GM19328 (cell line): ENCODE results near the gene ILK.

ENCODE experiments used
- ATAC-seq: cut with Tn5 transposase; IDR thresholded peaks from one replicate; pipeline ENCODE4 v1.9.1; 2021; ENCODE audit warnings: mild to moderate bottlenecking, moderate library complexity; ENCODE audit not compliant: unreplicated experiment

ILK gene

DNA sequence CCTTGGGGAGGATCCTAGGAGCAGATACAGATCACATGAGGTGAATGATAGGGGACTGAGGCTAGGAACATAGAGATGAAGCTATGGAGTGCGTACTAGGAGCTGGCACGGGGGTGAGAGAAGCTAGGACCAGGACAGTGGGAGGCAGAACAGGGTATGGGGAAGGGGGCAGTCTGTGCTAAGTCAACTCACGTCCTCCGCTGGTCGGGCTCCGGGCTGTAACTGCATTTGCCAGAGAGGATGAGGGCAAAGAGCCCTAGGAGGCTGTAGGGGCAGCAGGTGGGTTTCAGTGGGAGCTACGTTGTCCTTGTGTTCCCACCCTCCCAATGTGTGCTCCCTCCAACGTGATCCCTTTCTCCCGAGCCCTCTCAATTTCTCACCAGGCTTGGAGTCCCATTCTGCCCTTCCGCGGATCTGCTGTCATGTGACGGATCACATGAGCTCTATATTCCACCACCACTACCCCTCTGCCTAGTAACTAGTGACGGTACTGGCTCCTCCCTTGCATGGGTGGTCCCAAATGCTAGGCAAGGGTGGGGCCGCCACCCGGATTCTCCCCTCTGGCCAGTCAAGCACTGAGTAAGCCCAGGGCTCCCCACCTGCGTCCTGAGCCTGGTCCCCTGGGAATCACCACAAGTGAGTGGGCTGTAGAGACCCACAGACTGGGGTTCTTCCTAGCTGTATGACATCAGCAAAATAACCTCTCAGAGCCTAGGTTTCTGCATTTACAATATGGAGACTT is 15.6 kb downstream of the ILK start, which contains the start of gene TPP1:
Gene TPP1, minus strand, starts transcription at position 419 of the 742 bp plus-strand sequence. Its CDS starts 22 bp downstream, at position 397.
- ATAC-seq: peak; percentile 99

DNA sequence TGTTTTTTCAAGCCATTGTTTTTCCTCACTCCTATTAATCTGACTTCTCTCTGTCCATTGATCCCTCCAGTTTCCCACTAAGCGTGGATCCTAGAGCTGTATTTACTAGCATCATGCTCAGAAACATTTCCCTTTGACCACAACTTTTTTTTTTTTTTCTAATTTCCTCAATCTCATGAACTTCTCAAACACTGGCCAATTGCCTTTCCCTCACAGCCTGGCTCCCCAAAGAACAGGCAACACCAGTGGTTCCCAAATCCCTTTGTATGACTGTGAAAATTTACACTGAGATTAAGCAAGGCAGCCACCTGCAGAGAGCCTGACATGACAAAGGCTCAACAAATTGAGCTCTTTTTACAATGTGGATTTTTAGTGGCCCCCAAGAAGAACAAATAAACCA is 17.1 kb downstream of the ILK start:
- ATAC-seq: no peak

DNA sequence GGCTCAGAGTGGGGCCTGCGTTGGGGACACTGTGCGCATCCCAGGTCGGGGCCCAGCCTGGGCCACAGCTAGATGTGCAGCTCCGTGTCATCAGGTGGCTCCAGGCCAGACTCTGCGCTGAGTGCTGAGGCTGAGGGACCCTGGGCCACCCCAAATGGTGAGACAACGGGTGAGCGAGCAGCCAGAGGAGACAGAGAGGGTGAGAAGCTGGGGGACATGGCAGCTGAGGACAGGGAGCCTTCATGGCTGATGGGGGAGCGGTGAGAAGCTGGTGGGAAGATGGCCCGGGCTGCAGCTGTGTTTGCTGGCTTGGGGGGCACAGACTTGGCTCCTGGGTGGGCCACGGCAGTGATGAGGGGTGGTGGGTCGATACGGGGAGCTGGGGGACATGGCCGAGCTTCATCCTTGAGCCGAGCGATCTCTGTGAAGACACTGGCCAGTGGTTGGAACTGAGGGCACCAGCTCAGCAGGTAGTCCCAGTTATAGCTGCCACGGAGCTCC is 18.2 kb downstream of the ILK start:
- ATAC-seq: no peak

DNA sequence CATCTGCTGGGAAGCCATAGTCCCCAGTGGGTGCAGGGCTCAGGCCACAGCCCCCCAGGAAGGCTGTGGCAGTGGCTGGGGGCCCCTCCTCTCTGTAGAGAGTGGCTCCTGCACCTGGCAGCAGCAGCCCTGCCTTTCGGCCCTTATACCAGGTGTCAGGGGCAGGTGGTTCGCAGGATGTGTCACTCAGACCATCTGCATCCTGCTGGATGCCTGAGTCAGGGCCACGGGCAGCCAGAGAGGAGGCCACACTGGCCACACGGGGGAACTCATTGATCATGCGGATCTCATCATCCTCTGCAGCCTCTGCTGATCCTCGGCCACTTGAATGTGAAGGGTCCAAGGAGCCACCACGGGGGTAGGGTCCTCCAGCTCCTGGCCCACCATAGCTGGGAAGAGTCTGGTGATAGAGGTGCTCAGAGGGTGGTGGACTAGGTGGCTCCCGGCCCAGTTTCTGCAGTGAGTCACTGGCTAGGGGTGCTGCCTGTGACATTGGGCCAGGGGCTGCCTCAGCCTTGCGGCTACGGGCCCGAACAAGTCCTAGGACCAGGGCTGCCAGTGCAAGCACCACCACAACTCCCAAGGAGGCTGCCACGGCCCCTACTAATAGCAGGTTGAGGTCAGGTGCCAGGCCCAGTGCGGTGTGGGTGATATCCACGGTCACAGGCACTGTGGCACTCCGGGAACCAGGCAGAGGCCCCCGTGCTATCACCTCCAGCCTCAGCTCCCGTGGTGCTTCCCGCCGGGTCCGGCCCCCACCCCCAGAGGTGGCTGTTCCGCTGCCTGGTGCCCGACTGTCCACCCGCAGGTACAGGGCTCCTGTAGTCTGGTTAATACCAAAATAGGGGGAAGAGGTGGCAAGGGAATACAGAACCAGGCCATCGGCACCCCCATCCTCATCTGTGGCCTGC is 18.9 kb downstream of the ILK start:
- ATAC-seq: no peak

DNA sequence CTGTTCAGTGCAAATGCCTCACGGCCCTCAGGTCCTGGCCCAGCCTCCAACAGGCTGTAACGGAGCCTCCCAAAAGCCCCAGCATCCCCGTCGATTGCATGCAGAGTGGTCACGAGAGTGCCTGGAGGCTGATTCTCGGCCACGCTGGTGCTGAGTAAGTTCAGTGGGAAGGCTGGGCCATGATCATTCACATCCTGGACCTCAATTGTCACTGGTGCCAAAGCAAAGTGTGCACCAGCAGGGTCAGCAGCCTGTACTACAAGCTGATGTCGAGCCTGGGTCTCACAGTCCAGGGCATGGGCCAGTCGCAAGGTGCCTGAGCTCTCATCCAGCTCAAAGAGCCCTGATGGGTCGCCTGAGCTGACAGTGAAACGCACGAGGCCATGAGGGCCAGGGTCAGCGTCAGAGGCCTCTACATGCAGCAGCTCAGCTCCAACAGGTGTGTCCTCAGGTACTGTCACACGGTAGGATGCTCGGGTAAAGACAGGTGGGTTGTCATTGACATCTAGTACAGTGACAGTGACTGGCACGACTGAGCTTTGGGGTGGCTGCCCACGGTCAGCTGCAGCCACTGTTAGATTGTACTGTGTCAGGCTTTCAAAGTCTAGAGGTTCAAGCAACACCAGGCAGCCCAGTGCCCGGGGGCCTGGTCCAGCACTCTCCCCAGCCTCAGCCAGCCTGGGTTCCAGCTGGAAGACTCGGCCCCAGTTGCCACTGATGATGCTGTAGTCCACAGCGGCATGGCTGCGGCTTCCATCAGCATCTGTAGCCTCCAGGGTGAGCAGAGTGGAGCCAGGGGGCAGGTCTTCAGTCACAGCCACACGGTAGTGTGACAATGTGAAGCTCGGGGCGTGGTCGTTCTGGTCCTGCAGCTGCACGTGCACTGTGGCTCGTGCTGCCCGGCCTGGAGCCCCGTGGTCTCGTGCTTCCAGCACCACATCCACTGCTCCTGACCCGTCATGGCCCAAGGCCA is 20.1 kb downstream of the ILK start:
- ATAC-seq: no peak

DNA sequence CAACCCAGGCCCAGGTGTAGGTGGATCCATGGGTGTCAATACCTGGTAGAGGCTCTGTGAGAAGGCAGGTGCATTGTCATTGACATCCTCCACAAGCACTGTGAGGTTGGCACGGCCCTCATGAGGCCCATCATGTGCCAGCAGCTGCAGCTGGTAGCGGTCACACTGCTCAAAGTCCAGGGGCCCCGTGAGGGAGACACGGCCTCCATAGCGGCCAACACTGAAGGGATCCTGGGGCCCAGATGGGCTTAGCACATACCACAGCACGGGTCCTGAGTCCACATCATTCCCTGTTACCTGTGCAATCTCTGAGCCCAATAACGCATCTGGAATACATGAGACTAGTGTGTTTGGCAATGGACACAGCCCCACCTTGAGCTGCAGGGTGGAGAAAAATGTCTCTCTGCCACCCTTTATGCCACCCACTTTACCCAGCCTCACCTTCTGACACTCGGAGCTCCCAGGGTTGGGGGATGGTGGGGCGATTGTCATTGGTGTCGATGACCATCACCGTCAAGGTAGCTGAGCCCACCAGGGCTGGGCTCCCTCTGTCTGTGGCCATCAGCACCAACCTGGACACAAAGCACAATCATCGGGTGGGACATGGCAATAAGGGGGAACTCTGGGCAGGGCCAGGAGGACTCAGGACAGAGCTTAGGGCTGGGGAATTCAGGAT is 21.7 kb downstream of the ILK start:
- ATAC-seq: no peak

DNA sequence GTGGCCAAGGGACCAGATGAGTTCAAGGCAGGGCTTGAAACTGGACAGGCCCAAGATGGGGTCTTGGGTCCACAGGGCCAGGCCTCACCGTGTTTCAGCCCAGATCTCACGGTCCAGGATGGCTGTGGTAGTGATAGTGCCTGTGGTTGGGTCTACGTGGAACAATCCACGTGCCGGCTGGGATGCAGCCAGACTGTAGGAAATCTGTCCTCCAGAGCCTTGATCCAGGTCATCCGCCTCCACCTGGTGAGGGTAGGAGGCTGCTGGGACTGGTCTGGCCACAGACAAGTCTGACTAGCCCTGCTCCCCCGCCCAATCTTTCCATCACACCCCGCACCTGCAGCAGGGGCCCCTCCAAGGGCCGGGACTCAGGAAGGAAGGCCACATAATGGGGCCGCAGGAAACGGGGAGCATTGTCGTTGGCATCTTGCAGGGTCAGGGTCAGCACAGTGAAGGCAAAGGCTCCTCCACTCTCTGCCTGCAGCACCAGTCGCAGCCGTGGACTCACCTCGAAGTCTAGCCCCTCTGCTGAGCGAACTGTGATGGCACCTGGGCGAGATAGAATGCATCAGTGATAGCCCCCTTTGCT is 22.4 kb downstream of the ILK start:
- ATAC-seq: no peak

DNA sequence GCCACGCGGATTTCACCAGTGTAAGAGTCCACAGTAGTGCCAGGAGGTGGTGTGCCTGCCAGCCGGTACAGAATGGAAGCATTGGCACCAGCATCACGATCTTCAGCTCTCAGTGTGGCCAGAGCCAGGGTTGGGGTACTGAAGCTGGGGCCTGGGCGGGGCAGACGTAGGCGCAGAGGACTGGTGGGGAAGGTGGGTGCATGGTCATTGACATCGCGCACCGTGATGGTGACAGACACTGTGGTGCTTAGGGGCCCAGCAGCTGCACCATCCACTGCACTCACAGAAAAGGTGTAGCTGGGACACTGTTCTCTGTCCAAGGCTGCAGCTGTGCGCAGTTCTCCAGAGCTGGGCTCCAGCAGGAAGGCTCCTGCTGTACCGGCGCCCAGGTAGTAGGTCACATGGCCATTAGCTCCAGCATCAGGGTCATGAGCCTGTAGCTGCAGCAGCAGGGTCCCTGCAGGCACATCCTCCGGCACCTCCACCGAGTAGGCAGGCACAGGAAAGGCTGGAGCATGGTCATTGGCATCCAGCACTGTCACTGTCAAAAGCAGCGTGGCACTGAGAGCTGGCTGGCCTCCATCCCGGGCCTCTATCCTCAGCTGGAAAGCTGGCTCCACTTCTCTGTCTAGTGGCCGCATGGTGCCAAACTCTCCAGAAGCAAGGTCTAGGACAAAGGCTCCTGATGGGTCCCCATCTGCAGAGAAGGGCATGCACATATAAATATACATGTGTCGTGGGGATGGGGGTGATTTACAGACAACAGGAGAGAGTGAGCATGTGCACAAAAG is 23.6 kb downstream of the ILK start:
- no peak for ATAC-seq

DNA sequence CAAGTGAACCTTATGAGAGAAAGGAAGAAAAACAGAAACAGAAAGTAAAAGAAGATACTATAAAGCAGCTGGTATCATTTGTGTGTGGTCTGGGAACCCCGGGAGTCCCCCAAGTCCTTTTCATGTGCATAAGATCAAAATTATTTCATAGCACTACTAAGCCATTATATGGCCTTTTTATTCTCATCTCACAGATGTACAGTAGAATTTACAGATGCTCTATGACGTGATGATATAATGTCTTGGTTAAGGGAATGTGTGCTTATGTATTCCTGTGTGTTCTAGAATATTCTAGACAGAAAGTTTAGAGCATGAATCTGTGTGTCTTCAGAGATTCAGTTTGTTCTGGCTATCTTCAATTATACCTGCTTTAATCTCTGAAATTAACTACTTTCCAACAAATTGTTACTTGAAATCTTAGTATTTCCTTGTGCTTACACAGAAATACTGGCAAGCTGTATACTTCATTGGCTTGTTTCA is 24.2 kb downstream of the ILK start:
- peak; percentile 58 for ATAC-seq

DNA sequence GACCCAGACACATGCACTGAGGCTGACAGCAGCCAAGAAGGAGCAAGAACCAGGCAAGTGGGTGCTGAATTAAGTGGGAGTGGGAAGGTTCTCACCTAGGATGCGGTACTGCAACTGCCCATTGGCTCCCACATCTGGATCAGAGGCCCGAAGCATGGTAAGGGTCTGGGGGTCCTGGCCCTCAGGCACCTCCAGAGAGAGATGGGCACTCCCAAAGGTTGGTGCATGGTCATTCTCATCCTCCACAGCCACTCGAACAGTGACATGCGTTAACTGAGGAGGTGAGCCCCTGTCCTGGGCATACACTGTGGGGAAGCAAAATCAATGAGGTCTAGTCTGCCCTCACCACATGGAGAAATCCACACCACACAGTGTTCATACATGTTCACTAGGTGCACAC is 25.0 kb downstream of the ILK start:
- ATAC-seq: no peak

DNA sequence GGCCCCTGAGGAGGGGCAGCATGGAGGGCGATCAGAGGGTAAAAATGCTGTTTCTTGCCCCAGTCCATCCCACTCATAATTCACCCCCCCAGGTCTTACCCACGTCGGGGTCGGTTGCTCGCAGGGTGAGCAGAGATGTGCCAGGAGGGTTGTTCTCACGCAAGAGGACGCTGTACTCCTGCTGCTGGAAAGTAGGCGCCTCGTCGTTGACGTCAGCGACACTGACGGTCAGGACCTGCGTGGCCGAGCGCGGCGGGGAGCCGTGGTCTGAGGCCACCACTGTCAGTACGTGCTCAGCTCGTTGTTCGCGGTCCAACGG is 26.0 kb downstream of the ILK start:
- ATAC-seq: no peak

DNA sequence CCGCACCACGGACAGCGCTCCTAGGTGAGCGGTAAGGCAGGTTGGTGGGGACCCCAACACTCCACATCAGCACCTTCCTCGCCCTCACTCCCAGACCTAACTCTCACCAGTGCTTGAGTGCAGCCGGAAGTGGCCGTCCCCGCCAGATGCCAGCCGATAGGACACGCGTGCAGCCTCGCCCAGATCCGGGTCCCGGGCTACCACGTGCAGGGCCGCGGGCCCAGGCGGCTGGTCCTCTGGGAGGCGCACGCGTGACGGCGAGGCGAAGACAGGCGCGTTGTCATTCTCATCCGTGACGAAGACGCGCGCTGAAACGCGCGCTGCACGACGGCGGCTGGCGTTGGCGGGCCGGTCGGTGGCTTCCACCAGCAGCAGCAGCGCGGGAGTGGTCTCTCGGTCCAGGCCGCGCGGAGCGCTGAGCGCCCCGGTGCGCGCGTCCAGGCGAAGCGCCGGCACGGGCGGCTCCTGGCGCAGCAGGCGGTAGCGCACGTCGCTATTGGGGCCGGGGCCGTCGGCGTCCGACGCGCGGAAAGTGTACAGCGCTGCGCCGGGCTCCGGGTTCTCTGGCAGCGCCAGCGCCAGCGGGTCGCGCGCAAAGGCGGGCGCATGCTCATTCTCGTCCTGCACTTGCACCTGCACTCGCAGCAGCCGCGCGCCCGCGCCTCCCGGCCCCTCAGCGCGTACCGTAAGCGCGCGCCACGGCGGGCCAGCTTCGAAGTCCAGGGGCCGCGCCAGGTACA is 26.5 kb downstream of the ILK start:
- no peak for ATAC-seq

DNA sequence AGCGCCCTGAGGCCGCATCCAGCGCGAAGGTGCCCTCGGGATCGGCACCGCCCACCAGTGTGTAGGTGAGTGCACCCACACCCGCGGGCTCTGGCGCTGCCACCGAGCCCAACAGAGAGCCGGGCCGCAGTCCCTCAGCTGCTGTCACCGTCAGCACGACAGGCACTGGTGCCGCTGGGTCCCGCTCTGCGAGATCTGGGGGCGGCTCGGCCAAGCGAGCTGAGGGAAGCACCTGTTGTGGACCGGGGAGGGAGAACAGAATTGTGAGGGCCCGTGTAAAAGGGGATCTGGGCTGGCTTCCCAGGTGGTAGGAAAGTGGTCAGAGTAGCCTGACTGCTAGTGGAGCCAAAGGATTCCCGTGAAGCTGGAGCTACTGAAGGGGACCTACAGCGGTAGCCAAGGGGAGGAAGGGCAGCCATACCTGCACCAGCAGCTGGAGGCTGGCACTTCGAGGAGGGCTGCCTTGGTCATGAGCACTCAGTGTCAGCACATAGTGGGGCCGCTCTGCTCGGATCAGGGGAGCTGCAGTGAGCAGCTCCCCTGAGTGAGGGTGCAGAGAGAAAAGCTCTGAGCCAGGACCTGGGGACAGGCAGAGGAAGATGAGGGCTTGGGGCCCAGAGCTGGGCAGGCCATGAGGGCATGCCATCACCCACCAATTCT is 27.2 kb downstream of the ILK start:
- no peak for ATAC-seq

DNA sequence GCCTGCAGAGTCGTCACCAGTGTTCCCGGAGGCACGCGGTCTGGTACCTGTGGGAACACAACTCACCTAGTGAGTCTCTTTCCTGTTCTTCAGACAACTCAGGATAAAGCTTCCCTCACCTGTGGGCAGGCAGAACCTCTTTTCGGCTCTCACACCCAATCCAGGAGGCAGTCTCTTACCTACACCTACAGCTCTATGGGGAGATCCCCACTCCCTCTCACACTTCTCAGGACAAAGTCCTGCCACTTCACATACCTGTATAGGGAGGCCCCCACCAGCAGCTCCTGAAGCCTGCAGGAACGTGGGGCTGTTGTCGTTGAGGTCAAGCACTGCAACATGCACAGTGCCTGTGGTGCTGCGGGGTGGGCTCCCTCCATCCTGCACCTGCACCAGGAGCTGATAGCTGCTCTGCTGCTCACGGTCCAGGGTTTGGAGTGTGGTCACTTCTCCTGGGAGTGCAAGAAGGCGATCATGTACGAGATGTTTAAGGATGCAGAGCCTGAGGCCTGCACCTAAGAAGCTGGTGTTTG is 27.9 kb downstream of the ILK start:
- ATAC-seq: no peak

DNA sequence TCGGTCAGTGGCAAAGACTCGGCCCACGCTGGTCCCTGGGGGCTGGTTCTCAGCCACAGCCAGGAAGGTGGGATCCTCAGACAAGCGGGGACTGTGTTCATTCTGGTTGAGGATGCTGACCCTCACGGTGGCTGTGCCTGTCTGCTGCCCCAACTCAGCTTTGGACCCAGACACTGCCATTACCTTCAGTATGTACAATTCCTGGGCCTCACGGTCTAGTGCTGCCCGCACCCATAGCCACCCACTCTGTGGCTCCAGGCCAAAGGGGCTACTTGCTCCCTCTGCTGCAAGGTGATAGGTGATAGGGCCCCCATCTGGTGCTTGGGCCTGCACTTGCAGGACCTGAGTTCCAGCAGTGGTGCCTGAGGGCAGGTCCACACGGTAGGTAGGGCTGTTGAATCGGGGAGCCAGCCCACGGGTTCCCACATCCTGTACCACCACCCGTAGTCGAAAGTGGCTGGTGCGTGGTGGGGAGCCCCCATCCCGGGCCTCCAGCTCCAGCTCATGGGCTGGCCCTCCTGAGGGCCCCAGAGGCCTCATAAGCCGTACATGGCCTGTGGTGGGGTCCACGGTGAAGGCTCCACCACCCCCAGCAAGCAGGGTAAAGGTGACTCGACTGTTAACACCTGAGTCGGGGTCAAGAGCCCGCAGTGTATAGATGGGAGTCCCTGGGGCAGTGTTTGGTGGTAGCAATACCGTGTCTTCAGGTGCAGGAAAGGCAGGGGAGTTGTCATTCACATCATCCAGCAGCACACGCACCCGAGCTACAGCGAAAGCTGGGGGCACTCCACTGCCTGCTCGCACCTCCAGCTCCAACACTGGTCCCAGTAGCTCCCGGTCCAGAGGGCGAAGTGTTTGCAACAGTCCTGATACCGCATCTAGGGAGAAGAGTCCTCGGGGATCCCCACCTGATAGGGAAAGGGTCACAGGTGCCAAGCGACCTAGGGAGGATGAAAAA is 28.8 kb downstream of the ILK start:
- no peak for ATAC-seq
